ENCODE data around the gene ARPC5L.
"Not testable (repeated sequence)": the region's sequence is repeated elsewhere in the genome, so short reads cannot be mapped to it uniquely, and the experiment has no call there.

DNA sequence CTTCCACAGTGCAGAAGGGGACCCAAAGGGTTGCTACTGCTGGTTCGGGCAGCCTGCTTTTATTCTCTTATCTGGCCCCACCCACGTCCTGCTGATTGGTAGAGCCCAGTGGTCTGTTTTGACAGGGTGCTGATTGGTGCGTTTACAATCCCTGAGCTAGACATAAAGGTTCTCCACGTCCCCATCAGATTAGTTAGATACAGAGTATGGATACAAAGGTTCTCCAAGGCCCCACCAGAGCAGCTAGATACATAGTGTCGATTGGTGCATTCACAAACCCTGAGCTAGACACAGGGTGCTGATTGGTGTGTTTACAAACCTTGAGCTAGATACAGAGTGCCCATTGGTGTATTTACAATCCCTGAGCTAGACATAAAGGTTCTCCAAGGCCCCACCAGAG lies 23.8 kb upstream of the ARPC5L start:
- TF ChIP-seq, protein P1, sequence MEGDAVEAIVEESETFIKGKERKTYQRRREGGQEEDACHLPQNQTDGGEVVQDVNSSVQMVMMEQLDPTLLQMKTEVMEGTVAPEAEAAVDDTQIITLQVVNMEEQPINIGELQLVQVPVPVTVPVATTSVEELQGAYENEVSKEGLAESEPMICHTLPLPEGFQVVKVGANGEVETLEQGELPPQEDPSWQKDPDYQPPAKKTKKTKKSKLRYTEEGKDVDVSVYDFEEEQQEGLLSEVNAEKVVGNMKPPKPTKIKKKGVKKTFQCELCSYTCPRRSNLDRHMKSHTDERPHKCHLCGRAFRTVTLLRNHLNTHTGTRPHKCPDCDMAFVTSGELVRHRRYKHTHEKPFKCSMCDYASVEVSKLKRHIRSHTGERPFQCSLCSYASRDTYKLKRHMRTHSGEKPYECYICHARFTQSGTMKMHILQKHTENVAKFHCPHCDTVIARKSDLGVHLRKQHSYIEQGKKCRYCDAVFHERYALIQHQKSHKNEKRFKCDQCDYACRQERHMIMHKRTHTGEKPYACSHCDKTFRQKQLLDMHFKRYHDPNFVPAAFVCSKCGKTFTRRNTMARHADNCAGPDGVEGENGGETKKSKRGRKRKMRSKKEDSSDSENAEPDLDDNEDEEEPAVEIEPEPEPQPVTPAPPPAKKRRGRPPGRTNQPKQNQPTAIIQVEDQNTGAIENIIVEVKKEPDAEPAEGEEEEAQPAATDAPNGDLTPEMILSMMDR (IDR thresholded peaks at IDR 0.05) = not testable (repeated sequence)
- not testable (repeated sequence) for TF ChIP-seq POLR2A (IDR thresholded peaks at IDR 0.05)

Data from right lobe of liver (tissue), 4 donors.